Osteocyte (in vitro differentiated cells): ENCODE results near the gene CRYBA4. TPM values are rescaled to one million over a fixed set of nuclear protein-coding genes. Genes with fewer than 3 reads are reported as not detected.

Source experiments
- total RNA-seq: library from RNA; stranded (reverse); gene quantifications from 2 replicates; pipeline ENCODE4 v1.2.1, GENCODE V29; 2021

CRYBA4 gene
- total RNA-seq, 1 donor from 2014 or later, result not detected

Other genes with a start within 250 kb of the CRYBA4 start
- 4.5 and 4.9 TPM in 2 replicates for gene ASPHD2, start 192.7 kb upstream of the CRYBA4 start, total RNA-seq
- 35.8 and 37.1 TPM in 2 replicates for gene HPS4, start 138.2 kb upstream of the CRYBA4 start, total RNA-seq
- 20.4 and 21.6 TPM in 2 replicates for gene SRRD, start 138.1 kb upstream of the CRYBA4 start, total RNA-seq
- gene TFIP11, start 109.5 kb upstream of the CRYBA4 start, total RNA-seq, result 32.1 and 39.0 TPM in 2 replicates
- 16.3 and 19.0 TPM in 2 replicates for gene TPST2, start 31.8 kb upstream of the CRYBA4 start, total RNA-seq
- gene CRYBB1, start 3.9 kb upstream of the CRYBA4 start, total RNA-seq, result not detected in 2 replicates
- gene MIAT, start 35.6 kb downstream of the CRYBA4 start, total RNA-seq, result 1.9 and 3.3 TPM in 2 replicates